Panc1 (cell line): ENCODE results near the gene FOXN4.

Source experiments
- CTCF ChIP-seq: fragments of 450-650 bp; IDR thresholded peaks from 2 replicates; pipeline ENCODE4 v1.5.1; 2017; ENCODE audit warnings: mild to moderate bottlenecking
- POLR2AphosphoS5 ChIP-seq: IDR thresholded peaks from 2 replicates; pipeline ENCODE4 v1.6.1; 2012; ENCODE audit warnings: mild to moderate bottlenecking, low read depth, low read length, moderate library complexity
- REST ChIP-seq, 2 experiments: IDR thresholded peaks; 2 replicates each; pipeline ENCODE4 v1.6.1; 2011 to 2012; ENCODE audit warnings: low read depth in 2 of 2, control low read depth in 1 of 2, low read length in 1 of 2, mild to moderate bottlenecking in 1 of 2, moderate library complexity in 1 of 2; ENCODE audit not compliant: insufficient read depth in 1 of 2
- SIN3A ChIP-seq: IDR thresholded peaks from 2 replicates; pipeline ENCODE4 v1.6.1; 2012; ENCODE audit warnings: low read depth, mild to moderate bottlenecking, low read length, moderate library complexity, borderline replicate concordance; ENCODE audit not compliant: insufficient read depth
- TCF7L2 ChIP-seq: IDR thresholded peaks from 2 replicates; pipeline ENCODE4 v1.6.1; 2011; ENCODE audit warnings: mild to moderate bottlenecking, low read depth, low read length, inconsistent platforms

GRCh38 chr12:109301643-109302168, 7.4 kb downstream of the FOXN4 start:
- no peak for TF ChIP-seq REST (IDR thresholded peaks at IDR 0.05; ENCODE audit: insufficient read depth in 1 of 2, low read depth in 2 of 2, low read length in 1 of 2)
- TF ChIP-seq CTCF, result no peak
- TF ChIP-seq POLR2AphosphoS5, result no peak
- TF ChIP-seq SIN3A, result no peak
- no peak for TF ChIP-seq TCF7L2
